ENCODE results near the gene NOVA2.

DNA sequence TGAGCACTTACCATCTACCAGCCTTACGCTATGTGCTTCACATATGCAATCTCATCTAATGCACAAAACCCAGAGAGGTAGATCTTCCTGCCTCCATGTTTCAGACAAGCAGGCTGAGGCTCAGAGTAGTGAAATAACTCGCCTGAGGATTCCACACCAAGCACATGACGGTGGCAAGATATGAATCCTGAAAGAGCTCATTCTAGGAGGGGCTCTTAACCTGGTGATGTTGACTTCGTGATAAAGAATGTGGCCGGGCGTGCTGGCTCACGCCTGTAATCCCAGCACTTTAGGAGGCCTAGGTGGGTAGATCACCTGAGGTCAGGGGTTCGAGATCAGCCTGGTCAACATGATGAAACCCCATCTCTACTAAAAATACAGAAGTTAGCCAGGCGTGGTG is 5.0 kb downstream of the NOVA2 start:
- TF ChIP-seq, protein P1, sequence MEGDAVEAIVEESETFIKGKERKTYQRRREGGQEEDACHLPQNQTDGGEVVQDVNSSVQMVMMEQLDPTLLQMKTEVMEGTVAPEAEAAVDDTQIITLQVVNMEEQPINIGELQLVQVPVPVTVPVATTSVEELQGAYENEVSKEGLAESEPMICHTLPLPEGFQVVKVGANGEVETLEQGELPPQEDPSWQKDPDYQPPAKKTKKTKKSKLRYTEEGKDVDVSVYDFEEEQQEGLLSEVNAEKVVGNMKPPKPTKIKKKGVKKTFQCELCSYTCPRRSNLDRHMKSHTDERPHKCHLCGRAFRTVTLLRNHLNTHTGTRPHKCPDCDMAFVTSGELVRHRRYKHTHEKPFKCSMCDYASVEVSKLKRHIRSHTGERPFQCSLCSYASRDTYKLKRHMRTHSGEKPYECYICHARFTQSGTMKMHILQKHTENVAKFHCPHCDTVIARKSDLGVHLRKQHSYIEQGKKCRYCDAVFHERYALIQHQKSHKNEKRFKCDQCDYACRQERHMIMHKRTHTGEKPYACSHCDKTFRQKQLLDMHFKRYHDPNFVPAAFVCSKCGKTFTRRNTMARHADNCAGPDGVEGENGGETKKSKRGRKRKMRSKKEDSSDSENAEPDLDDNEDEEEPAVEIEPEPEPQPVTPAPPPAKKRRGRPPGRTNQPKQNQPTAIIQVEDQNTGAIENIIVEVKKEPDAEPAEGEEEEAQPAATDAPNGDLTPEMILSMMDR (IDR thresholded peaks at IDR 0.05), result no peak
- TF ChIP-seq, protein P2, sequence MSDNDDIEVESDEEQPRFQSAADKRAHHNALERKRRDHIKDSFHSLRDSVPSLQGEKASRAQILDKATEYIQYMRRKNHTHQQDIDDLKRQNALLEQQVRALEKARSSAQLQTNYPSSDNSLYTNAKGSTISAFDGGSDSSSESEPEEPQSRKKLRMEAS (CRISPR knock-in tag; IDR thresholded peaks at IDR 0.05), result no peak
- TF ChIP-seq, protein P3, sequence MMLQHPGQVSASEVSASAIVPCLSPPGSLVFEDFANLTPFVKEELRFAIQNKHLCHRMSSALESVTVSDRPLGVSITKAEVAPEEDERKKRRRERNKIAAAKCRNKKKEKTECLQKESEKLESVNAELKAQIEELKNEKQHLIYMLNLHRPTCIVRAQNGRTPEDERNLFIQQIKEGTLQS (CRISPR knock-in tag; conservative IDR thresholded peaks at IDR 0.05), result no peak
- TF ChIP-seq, protein P4, sequence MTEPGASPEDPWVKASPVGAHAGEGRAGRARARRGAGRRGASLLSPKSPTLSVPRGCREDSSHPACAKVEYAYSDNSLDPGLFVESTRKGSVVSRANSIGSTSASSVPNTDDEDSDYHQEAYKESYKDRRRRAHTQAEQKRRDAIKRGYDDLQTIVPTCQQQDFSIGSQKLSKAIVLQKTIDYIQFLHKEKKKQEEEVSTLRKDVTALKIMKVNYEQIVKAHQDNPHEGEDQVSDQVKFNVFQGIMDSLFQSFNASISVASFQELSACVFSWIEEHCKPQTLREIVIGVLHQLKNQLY (CRISPR knock-in tag; IDR thresholded peaks at IDR 0.05), result no peak
- TF ChIP-seq GTF2I (CRISPR knock-in tag; conservative IDR thresholded peaks at IDR 0.05) (no peak), CBFB (CRISPR knock-in tag; IDR thresholded peaks at IDR 0.05; ENCODE audit: low read depth) (no peak), ESRRA (CRISPR knock-in tag; IDR thresholded peaks at IDR 0.05; ENCODE audit: borderline replicate concordance) (no peak), TP53 (CRISPR knock-in tag; IDR thresholded peaks at IDR 0.05) (no peak), ATF1 (CRISPR knock-in tag; IDR thresholded peaks at IDR 0.05) (no peak), ETV6 (CRISPR knock-in tag; IDR thresholded peaks at IDR 0.05) (no peak), GABPB1 (CRISPR knock-in tag; IDR thresholded peaks at IDR 0.05) (no peak)
